Sigmoid colon (tissue), 7 donors: ENCODE measurements around the gene SPATA20. TPM values are rescaled to one million over a fixed set of nuclear protein-coding genes. Genes with fewer than 3 reads are reported as not detected.

Source experiments
- DNase-seq: peaks from one replicate; pipeline ENCODE4 v3.0.0-alpha.2; 2019
- H3K27ac ChIP-seq, 4 donors: fragments of 200-600 bp; sonication (generic); one replicate each; pipeline ENCODE4 v1.5.1; 2016 to 2019; ENCODE audit warnings: mild to moderate bottlenecking in 1 of 4
- H3K27me3 ChIP-seq, 3 donors: fragments of 200-600 bp; sonication (generic); one replicate each; pipeline ENCODE4 v1.5.1; 2019; ENCODE audit warnings: mild to moderate bottlenecking in 1 of 3
- H3K36me3 ChIP-seq, 4 donors: fragments of 200-600 bp; sonication (generic); one replicate each; pipeline ENCODE4 v1.5.1; 2016 to 2019
- H3K4me1 ChIP-seq, 4 donors: fragments of 200-600 bp; sonication (generic); one replicate each; pipeline ENCODE4 v1.5.1; 2017 to 2019
- H3K4me3 ChIP-seq, 4 donors: fragments of 200-600 bp; sonication (generic); one replicate each; pipeline ENCODE4 v1.5.1; 2017 to 2019; ENCODE audit warnings: mild to moderate bottlenecking in 2 of 4, moderate library complexity in 1 of 4
- H3K9me3 ChIP-seq, 4 donors: fragments of 200-600 bp in 3 of 4; sonication (generic) in 3 of 4; one replicate each; pipeline versions ENCODE4 v1.5.1 to v1.6.1; 2013 to 2019
- CTCF ChIP-seq, 4 experiments: fragments of 450-650 bp in 3 of 4; fragments of 200-600 bp in 1 of 4; IDR thresholded peaks; one replicate each; pipeline ENCODE4 v1.5.1; 2016 to 2019; ENCODE audit warnings: antibody characterized with exemption in 4 of 4, mild to moderate bottlenecking in 3 of 4, moderate library complexity in 2 of 4
- EP300 ChIP-seq, 4 donors: sonication (generic); formaldehyde crosslinking; IDR thresholded peaks; one replicate each; pipeline ENCODE4 v1.6.1; 2017; ENCODE audit warnings: antibody characterized with exemption in 4 of 4
- POLR2A ChIP-seq, 2 donors: fragments of 450-650 bp; IDR thresholded peaks; one replicate each; pipeline ENCODE4 v1.6.1; 2016; ENCODE audit warnings: antibody characterized with exemption in 2 of 2, mild to moderate bottlenecking in 2 of 2, moderate library complexity in 2 of 2
- POLR2AphosphoS5 ChIP-seq, 4 donors: sonication (generic); formaldehyde crosslinking; IDR thresholded peaks; one replicate each; pipeline ENCODE4 v1.6.1; 2017; ENCODE audit warnings: antibody characterized with exemption in 4 of 4
- WGBS, 2 donors: extraction: QIAGEN DNeasy Blood & Tissue Kit; methylation state at CpG; one replicate each; pipeline ENCODE4 v1.1.7; 2013; 5-methylcytosine and 5-hydroxymethylcytosine counted together
- intact Hi-C: fragments of 100-400 bp; cut with DNase I; formaldehyde crosslinking; loops from one replicate; pipeline ENCODE4 v1.15.1; 2023
- polyA plus RNA-seq, 3 donors: library from polyadenylated mRNA; stranded (reverse); fragments of 200-250 nt; gene quantifications; one replicate each; pipeline ENCODE4 v1.2.3, GENCODE V29; 2013
- total RNA-seq, 4 donors: library from RNA; depleted of rRNA; stranded (reverse); fragments of >200 nt; gene quantifications; one replicate each; pipeline ENCODE4 v1.1.0, GENCODE V29; 2016
- donor health status: healthy with polysubstance abuse.
- donor health status: Bipolar disorder and iron deficiency.
- donor health status: healthy.

The SPATA20 gene
- total and polyA plus RNA-seq, 7 donors, result 24.0 to 81.7 (median 45.1) TPM

GRCh38 chr17:50547736-50548083 is 736 bp downstream of the SPATA20 start:
- intact Hi-C loops, result loop anchor here (1.0 to 10.0 kb wide), 6 partner anchors 79 to 607 kb away; partner anchors contain the start of gene NME1
- 15 to 68% methylated on average over 5 of the region's 5 CpGs for WGBS, 2 donors
- H3K4me3 ChIP-seq, result peak overlapping the region in 3 of 4 donors; percentile 61 to 75 (median 68)
- H3K27ac ChIP-seq, result peak overlapping the region in 3 of 4 donors; percentile 82 to 88 (median 86)
- no peak for DNase-seq
- H3K36me3 ChIP-seq, result peaks cover 0 to 29% (median 4%) of the 10 kb centered on the region in 4 donors
- H3K27me3 ChIP-seq, result no peaks in the 10 kb centered on the region
- TF ChIP-seq CTCF (IDR thresholded peaks at IDR 0.05), result no peak
- no peak for TF ChIP-seq EP300 (IDR thresholded peaks at IDR 0.05)
- no peak for TF ChIP-seq POLR2AphosphoS5 (IDR thresholded peaks at IDR 0.05)
- no peak for TF ChIP-seq POLR2A (IDR thresholded peaks at IDR 0.05)
- peaks cover 0 to 30% (median 17%) of the 10 kb centered on the region in 4 donors for H3K4me1 ChIP-seq
- no peaks in the 10 kb centered on the region for H3K9me3 ChIP-seq

- peaks cover 0 to 29% (median 4%) of the 10 kb centered on the region in 4 donors for H3K36me3 ChIP-seq
- WGBS, 2 donors, result 86 to 90% methylated on average over 18 of the region's 18 CpGs
- intact Hi-C loops, result loop anchor here (10.0 kb wide), 3 partner anchors 236 to 606 kb away; partner anchors contain the start of gene NME1
These were observed 1.9 kb downstream of the SPATA20 start for GRCh38 chr17:50548831-50549230.

GRCh38 chr17:50549256-50549941 is 2.4 kb downstream of the SPATA20 start:
- Histone ChIP-seq H3K27me3 (no peaks in the 10 kb centered on the region), H3K27ac (no peak overlapping the region), H3K9me3 (no peaks in the 10 kb centered on the region), H3K36me3 (peaks cover 0 to 29% (median 4%) of the 10 kb centered on the region in 4 donors), H3K4me3 (no peak overlapping the region), H3K4me1 (peaks cover 0 to 26% (median 15%) of the 10 kb centered on the region in 4 donors)
- intact Hi-C loops, result loop anchor here (10.0 kb wide), 3 partner anchors 235 to 605 kb away; partner anchors contain the start of gene NME1
- whole genome bisulfite sequencing, 2 donors, result 94% methylated on average over 19 of the region's 19 CpGs
- TF ChIP-seq CTCF (IDR thresholded peaks at IDR 0.05) (no peak), POLR2A (IDR thresholded peaks at IDR 0.05) (no peak), EP300 (IDR thresholded peaks at IDR 0.05) (no peak), POLR2AphosphoS5 (IDR thresholded peaks at IDR 0.05) (no peak)
- no peak for DNase-seq

More at GRCh38 chr17:50548831-50549230, 1.9 kb downstream of the SPATA20 start:
- H3K27me3 ChIP-seq, result no peaks in the 10 kb centered on the region
- DNase-seq, result no peak
- no peak overlapping the region for H3K27ac ChIP-seq
- H3K4me3 ChIP-seq, result no peak overlapping the region
- H3K4me1 ChIP-seq, result peaks cover 0 to 26% (median 15%) of the 10 kb centered on the region in 4 donors
- TF ChIP-seq POLR2AphosphoS5 (IDR thresholded peaks at IDR 0.05), result no peak
- no peak for TF ChIP-seq EP300 (IDR thresholded peaks at IDR 0.05)
- no peak for TF ChIP-seq POLR2A (IDR thresholded peaks at IDR 0.05)
- TF ChIP-seq CTCF (IDR thresholded peaks at IDR 0.05), result no peak
- H3K9me3 ChIP-seq, result no peaks in the 10 kb centered on the region

- intact Hi-C loops, result loop anchor here (10.0 kb wide), 3 partner anchors 235 to 605 kb away; partner anchors contain the start of gene NME1
- WGBS, 2 donors, result 94 to 96% methylated on average over 11 of the region's 11 CpGs
- H3K36me3 ChIP-seq, result peaks cover 0 to 34% (median 6%) of the 10 kb centered on the region in 4 donors
- peak overlapping the region in 1 of 4 donors; percentile 40 for H3K27ac ChIP-seq
- no peak for DNase-seq
- TF ChIP-seq POLR2A (IDR thresholded peaks at IDR 0.05), result no peak
- TF ChIP-seq EP300 (IDR thresholded peaks at IDR 0.05), result no peak
- no peak for TF ChIP-seq POLR2AphosphoS5 (IDR thresholded peaks at IDR 0.05)
- TF ChIP-seq CTCF (IDR thresholded peaks at IDR 0.05), result no peak
- H3K4me1 ChIP-seq, result peaks cover 0 to 26% (median 15%) of the 10 kb centered on the region in 4 donors
- H3K4me3 ChIP-seq, result no peak overlapping the region
- no peaks in the 10 kb centered on the region for H3K27me3 ChIP-seq
- no peaks in the 10 kb centered on the region for H3K9me3 ChIP-seq
These were observed 3.0 kb downstream of the SPATA20 start for GRCh38 chr17:50549969-50550368.
